Right lobe of liver (tissue), 6 donors: ENCODE data around the gene ADCY3. TPM values are rescaled to one million over a fixed set of nuclear protein-coding genes. Genes with fewer than 3 reads are reported as not detected.

Experiments
- ATAC-seq, 4 donors: fragments of 200-7000 bp; cut with Tn5 transposase; one replicate each; pipeline ENCODE4 v1.9.1; 2020; ENCODE audit warnings: mild to moderate bottlenecking in 4 of 4, moderate library complexity in 4 of 4
- DNase-seq, 3 donors: peaks; one replicate each; pipeline ENCODE4 v3.0.0-alpha.2; 2020
- H3K27ac ChIP-seq, 3 donors: fragments of 200-600 bp; one replicate each; pipeline ENCODE4 v1.8.0; 2022
- H3K27me3 ChIP-seq, 2 donors: fragments of 200-600 bp; one replicate each; pipeline ENCODE4 v1.8.0; 2022
- H3K36me3 ChIP-seq, 4 donors: fragments of 200-600 bp; sonication (generic) in 1 of 4; one replicate each; pipeline versions ENCODE4 v1.5.1 to v1.8.0; 2017 to 2022; ENCODE audit warnings: control low read depth in 1 of 4
- H3K4me1 ChIP-seq, 4 donors: fragments of 200-600 bp; sonication (generic) in 1 of 4; one replicate each; pipeline versions ENCODE4 v1.5.1 to v1.8.0; 2017 to 2022; ENCODE audit warnings: control low read depth in 1 of 4
- H3K4me3 ChIP-seq, 3 donors: fragments of 200-600 bp; one replicate each; pipeline ENCODE4 v1.8.0; 2022
- H3K9me3 ChIP-seq, 4 donors: fragments of 200-600 bp; sonication (generic) in 1 of 4; one replicate each; pipeline versions ENCODE4 v1.5.1 to v1.8.0; 2017 to 2022; ENCODE audit warnings: control low read depth in 1 of 4
- CTCF ChIP-seq, 4 donors: fragments of 200-600 bp in 3 of 4; fragments of 450-650 bp in 1 of 4; IDR thresholded peaks; one replicate each; pipeline versions ENCODE4 v1.5.1 to v1.8.0; 2016 to 2022; ENCODE audit warnings: antibody characterized with exemption in 4 of 4, mild to moderate bottlenecking in 2 of 4
- POLR2A ChIP-seq: fragments of 450-650 bp; IDR thresholded peaks from one replicate; pipeline ENCODE4 v1.6.1; 2017; ENCODE audit warnings: antibody characterized with exemption, mild to moderate bottlenecking
- WGBS: methylation state at CpG from one replicate; pipeline ENCODE4 v1.1.6; 2018; ENCODE audit warnings: low coverage, low lambda C conversion rate; ENCODE audit not compliant: insufficient coverage; ENCODE audit errors: missing lambda C conversion rate; 5-methylcytosine and 5-hydroxymethylcytosine counted together
- intact Hi-C, 2 donors: fragments of 100-400 bp; cut with DNase I; formaldehyde crosslinking; loops; one replicate each; pipeline versions ENCODE4 v1.11.2 to v1.14.1; 2022
- total RNA-seq, 6 experiments: library from RNA; depleted of rRNA in 2 of 6; stranded (reverse); fragments of >200 nt in 2 of 6; fragmentation: NEBNext Ultra II Directional in 3 of 6; extraction: Animal tissue kit (Norgen Biotek cat#: 25700) in 3 of 6; gene quantifications; one replicate each; pipeline versions ENCODE4 v1.1.0 to v1.2.4, GENCODE V29; 2016 to 2023
- donor health status: DM: no; HTN: yes; CAD: no.
- donor health status: DM: no; HTN: no; CAD: no.
- donor health status: DM: no; HTN: no; CAD: no.
- donor health status: DM: no; HTN: yes; CAD: no.
- donor health status: DM: no; HTN: yes; CAD: no.

Gene ADCY3
- total RNA-seq, 6 experiments from 2014 or later = 2.2 to 7.0 (median 5.6) TPM

DNA sequence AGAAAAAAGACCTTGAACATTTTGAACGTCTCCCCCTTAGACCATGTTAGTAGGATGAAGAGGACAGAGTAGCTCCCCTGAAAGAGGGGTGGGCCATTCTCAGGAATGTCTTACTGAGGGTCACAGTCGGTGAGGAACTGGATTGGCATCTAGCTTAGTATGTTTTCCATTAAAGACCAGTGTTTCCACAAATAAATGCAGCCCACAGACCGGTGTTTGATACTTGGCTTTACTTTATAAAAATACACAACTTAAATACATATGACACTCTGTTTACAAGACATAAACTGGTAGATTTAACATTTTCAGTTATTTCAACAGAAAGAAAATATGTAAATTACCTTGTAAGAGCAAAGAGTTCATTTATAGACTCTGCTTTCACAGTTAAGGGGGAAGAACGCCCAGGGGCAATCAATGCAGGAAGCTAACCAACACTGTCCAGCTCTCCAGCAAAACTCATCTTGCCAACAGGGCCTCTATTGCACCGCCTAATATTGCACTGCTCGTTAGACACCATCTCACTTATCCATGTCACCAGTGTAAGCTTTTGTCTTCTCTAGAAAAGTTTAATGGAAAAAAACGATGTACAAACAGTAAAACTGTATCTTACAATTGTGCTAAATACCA lies 23.5 kb upstream of the ADCY3 start:
- no peak overlapping the region for H3K27ac ChIP-seq
- ATAC-seq (no peak), DNase-seq (no peak)
- H3K4me3 ChIP-seq = no peak overlapping the region
- no peaks in the 10 kb centered on the region for H3K27me3 ChIP-seq
- TF ChIP-seq POLR2A (no peak), CTCF (IDR thresholded peaks at IDR 0.05) (no peak)
- H3K9me3 ChIP-seq = no peaks in the 10 kb centered on the region
- 95% methylated on average over 7 of the region's 7 CpGs for WGBS
- H3K36me3 ChIP-seq = peaks cover 0 to 20% (median 0%) of the 10 kb centered on the region in 4 donors
- H3K4me1 ChIP-seq = no peaks in the 10 kb centered on the region
- intact Hi-C loops = no loop called here

- intact Hi-C loops = no loop called here
- ATAC-seq (no peak), DNase-seq (no peak)
Measured at GRCh38 chr2:24939353-24939752, 19.3 kb upstream of the ADCY3 start.

GRCh38 chr2:24937236-24937635 lies 17.2 kb upstream of the ADCY3 start:
- 89% methylated on average over 2 of the region's 2 CpGs for WGBS

More at GRCh38 chr2:24939353-24939752, 19.3 kb upstream of the ADCY3 start:
- no peaks in the 10 kb centered on the region for H3K4me1 ChIP-seq
- no peak overlapping the region for H3K4me3 ChIP-seq
- no peaks in the 10 kb centered on the region for H3K9me3 ChIP-seq
- no peaks in the 10 kb centered on the region for H3K36me3 ChIP-seq
- H3K27me3 ChIP-seq = no peaks in the 10 kb centered on the region
- TF ChIP-seq POLR2A (no peak), CTCF (IDR thresholded peaks at IDR 0.05) (no peak)
- H3K27ac ChIP-seq = no peak overlapping the region
- 43% methylated on average over 3 of the region's 6 CpGs for WGBS

DNA sequence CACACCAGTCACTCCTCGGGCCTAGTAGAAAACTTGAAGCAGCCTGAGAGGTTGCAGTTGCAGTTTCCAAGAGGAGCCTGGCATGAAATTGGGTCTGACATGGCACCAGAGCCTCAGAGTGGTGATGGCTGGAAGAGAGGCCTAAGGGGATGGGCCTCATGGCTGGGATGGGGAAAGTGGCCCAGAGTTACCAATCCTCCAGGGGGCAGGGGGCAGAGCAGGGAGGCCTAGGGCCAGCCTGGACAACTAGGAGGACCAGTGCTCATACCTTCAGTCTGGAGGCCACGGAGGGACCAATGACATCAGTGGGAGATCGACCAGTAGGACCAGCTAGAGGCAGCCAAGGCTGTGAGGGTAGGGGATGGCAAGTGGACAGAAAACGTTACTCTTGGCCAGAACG lies 15.1 kb upstream of the ADCY3 start:
- no peaks in the 10 kb centered on the region for H3K36me3 ChIP-seq
- no peaks in the 10 kb centered on the region for H3K4me1 ChIP-seq
- no peak for ATAC-seq

More at GRCh38 chr2:24937236-24937635, 17.2 kb upstream of the ADCY3 start:
- Histone ChIP-seq H3K4me1 (no peaks in the 10 kb centered on the region), H3K36me3 (no peaks in the 10 kb centered on the region), H3K27me3 (no peaks in the 10 kb centered on the region), H3K4me3 (no peak overlapping the region), H3K9me3 (no peaks in the 10 kb centered on the region), H3K27ac (no peak overlapping the region)
- ATAC-seq (no peak), DNase-seq (no peak)
- intact Hi-C loops = no loop called here
- no peak for TF ChIP-seq CTCF (IDR thresholded peaks at IDR 0.05)
- no peak for TF ChIP-seq POLR2A

More for the DNA sequence above, 15.1 kb upstream of the ADCY3 start:
- DNase-seq = no peak
- H3K4me3 ChIP-seq = no peak overlapping the region
- H3K27ac ChIP-seq = no peak overlapping the region
- TF ChIP-seq CTCF (IDR thresholded peaks at IDR 0.05) (no peak), POLR2A (no peak)
- intact Hi-C loops = no loop called here
- no peaks in the 10 kb centered on the region for H3K27me3 ChIP-seq
- H3K9me3 ChIP-seq = no peaks in the 10 kb centered on the region
- 73% methylated on average over 4 of the region's 5 CpGs for WGBS
